K562 (cell line): ENCODE data around the gene ADAMTS6. TPM values are rescaled to one million over a fixed set of nuclear protein-coding genes. Genes with fewer than 3 reads are reported as not detected.

Source experiments
- ATAC-seq: fragments of 200-7000 bp; cut with Tn5 transposase; 3 replicates; pipeline ENCODE4 v1.9.1; 2020; ENCODE audit warnings: moderate library complexity
- BruUV-seq: library from RNA; stranded (reverse); fragments of 400-500 nt; replicated peaks from 2 replicates; lab custom pipeline; 2021; lab: Mats Ljungman, UMichigan
- CTCF ChIA-PET: fragments of 300-600 bp; formaldehyde crosslinking; extraction: SDS; loops from one replicate; lab custom pipeline; 2021; ENCODE audit warnings: low intra/inter-chr PET ratio; lab: Yijun Ruan, JAX
- POLR2A ChIA-PET: fragments of 300-600, 350-650 bp; sonication (Branson Sonifier 250); formaldehyde crosslinking; extraction: SDS; loops from one replicate; lab custom pipeline; 2021; ENCODE audit warnings: antibody characterized with exemption, inconsistent platforms; lab: Yijun Ruan, JAX
- DNase-seq, 4 experiments: peaks; one replicate each; pipeline versions ENCODE4 v3.0.0 to v3.0.0-alpha.2; 2011 to 2018; ENCODE audit warnings: low spot score in 3 of 4, mixed read lengths in 3 of 4; ENCODE audit errors: extremely low read depth in 1 of 4
- FAIRE-seq: peaks from 2 replicates; lab custom pipeline; 2011; peaks lifted over from hg19 to GRCh38; lab: Jason Lieb, UNC
- H2AFZ ChIP-seq: 2 replicates; pipeline ENCODE4 v1.6.0; 2011; ENCODE audit warnings: low read depth, low read length, control low read depth, inconsistent platforms
- H3K27ac ChIP-seq: fragments of 200-600 bp; 3 replicates; pipeline ENCODE4 v1.8.0; 2011; ENCODE audit warnings: low read depth, mild to moderate bottlenecking, control low read depth, inconsistent platforms, low read length, moderate library complexity, mixed read lengths; ENCODE audit errors: extremely low read depth
- H3K27me3 ChIP-seq, 2 experiments: fragments of 300-600 bp in 1 of 2; 2 replicates in 1 of 2; 3 replicates in 1 of 2; pipeline versions ENCODE4 v1.6.0 to v1.8.0; 2011; ENCODE audit warnings: inconsistent platforms in 2 of 2, low read length in 2 of 2, mild to moderate bottlenecking in 1 of 2, mixed read lengths in 1 of 2, moderate library complexity in 1 of 2; ENCODE audit not compliant: control insufficient read depth in 2 of 2, insufficient read depth in 2 of 2
- H3K36me3 ChIP-seq: fragments of 300-600 bp; 3 replicates; pipeline ENCODE4 v1.8.0; 2011; ENCODE audit warnings: mild to moderate bottlenecking, low read length, inconsistent platforms; ENCODE audit not compliant: control insufficient read depth, insufficient read depth
- H3K4me1 ChIP-seq, 2 experiments: fragments of 200-600 bp in 1 of 2; replicated peaks in 1 of 2; 2 replicates in 1 of 2; 3 replicates in 1 of 2; pipeline versions ENCODE4 v1.5.1 to v1.8.0; 2011; ENCODE audit warnings: inconsistent platforms in 2 of 2, low read length in 2 of 2, mild to moderate bottlenecking in 1 of 2, mixed read lengths in 1 of 2, moderate library complexity in 1 of 2; ENCODE audit not compliant: control insufficient read depth in 2 of 2, insufficient read depth in 2 of 2
- H3K4me2 ChIP-seq: 2 replicates; pipeline ENCODE4 v1.6.1; 2011; ENCODE audit warnings: low read length, control low read depth, inconsistent platforms, mixed read lengths; ENCODE audit not compliant: insufficient read depth
- H3K4me3 ChIP-seq: fragments of 200-600 bp; sonication (generic), shearing (Covaris generic); 2 replicates; pipeline ENCODE4 v1.5.1; 2016; ENCODE audit warnings: control low read depth, inconsistent platforms
- H3K79me2 ChIP-seq: fragments of 200-600 bp; 3 replicates; pipeline ENCODE4 v1.8.0; 2011; ENCODE audit warnings: low read length, inconsistent platforms; ENCODE audit not compliant: control insufficient read depth, insufficient read depth
- H3K9ac ChIP-seq, 2 experiments: 2 replicates each; pipeline versions ENCODE4 v1.6.0 to v1.6.1; 2011; ENCODE audit warnings: low read depth in 2 of 2, low read length in 2 of 2, control low read depth in 1 of 2, inconsistent platforms in 1 of 2, mild to moderate bottlenecking in 1 of 2, mixed read lengths in 1 of 2; ENCODE audit not compliant: insufficient read depth in 1 of 2
- H3K9me1 ChIP-seq: one replicate; pipeline ENCODE4 v1.6.0; 2011; ENCODE audit warnings: inconsistent platforms, mild to moderate bottlenecking, low read length, moderate library complexity; ENCODE audit not compliant: control insufficient read depth, insufficient read depth
- H3K9me3 ChIP-seq: replicated peaks from 2 replicates; pipeline ENCODE4 v1.5.1; 2011; ENCODE audit warnings: low read depth, low read length, inconsistent platforms; ENCODE audit not compliant: control insufficient read depth, insufficient read depth
- H4K20me1 ChIP-seq: replicated peaks from 2 replicates; pipeline ENCODE4 v1.6.1; 2011; ENCODE audit warnings: low read length, inconsistent platforms, mixed read lengths; ENCODE audit not compliant: control insufficient read depth, insufficient read depth
- CEBPB ChIP-seq: fragments of 450-650 bp; IDR thresholded peaks from 2 replicates; pipeline ENCODE4 v1.6.1; 2016; ENCODE audit warnings: missing genetic modification characterization, missing compliant biosample characterization
- EP300 ChIP-seq: IDR thresholded peaks from 2 replicates; pipeline ENCODE4 v1.6.1; 2012; ENCODE audit warnings: low read length, improper control_type of control experiment
- FOXJ3 ChIP-seq: sonication (generic); formaldehyde crosslinking; IDR thresholded peaks from 2 replicates; pipeline ENCODE4 v1.4.0; 2020; ENCODE audit warnings: mild to moderate bottlenecking, missing genetic modification reagents
- HNRNPUL1 ChIP-seq: fragments of 200-400 bp; formaldehyde crosslinking; IDR thresholded peaks from 2 replicates; pipeline ENCODE4 v1.6.1; 2017; ENCODE audit warnings: low read length
- NCOA4 ChIP-seq: fragments of 450-650 bp; IDR thresholded peaks from 2 replicates; pipeline ENCODE4 v1.6.1; 2018; ENCODE audit warnings: mild to moderate bottlenecking; ENCODE audit not compliant: partially characterized antibody
- PTTG1 ChIP-seq: fragments of 450-650 bp; IDR thresholded peaks from 2 replicates; pipeline ENCODE4 v1.6.1; 2016; ENCODE audit warnings: low read depth, mild to moderate bottlenecking, missing genetic modification characterization, missing compliant biosample characterization
- ZNF766 ChIP-seq: fragments of 200-800 bp; sonication (Bioruptor generic); conservative IDR thresholded peaks from 2 replicates; pipeline ENCODE4 v1.6.1; 2016; ENCODE audit warnings: missing genetic modification characterization, missing compliant biosample characterization
- WGBS: fragments of 100-300 bp; shearing (Covaris generic); methylation state at CpG from one replicate; pipeline ENCODE4 v1.1.6; 2016; ENCODE audit warnings: low coverage, mixed read lengths; ENCODE audit not compliant: insufficient coverage; ENCODE audit errors: missing lambda C conversion rate; 5-methylcytosine and 5-hydroxymethylcytosine counted together
- in situ Hi-C: fragments of 300-500 bp; cut with MboI; formaldehyde crosslinking; loops from 4 replicates; pipeline ENCODE4 v1.15.0; 2018; ENCODE audit warnings: inconsistent platforms, mixed read lengths
- intact Hi-C: fragments of 100-400 bp; cut with micrococcal nuclease; formaldehyde crosslinking; loops from 2 replicates; pipeline ENCODE4 v1.14.2; 2022
- polyA plus RNA-seq, 8 experiments: library from polyadenylated mRNA; depleted of rRNA in 4 of 8; stranded (reverse) in 5 of 8; unstranded in 3 of 8; fragments of >200 nt; fragmentation: Nextera tagmentation in 2 of 8; fragmentation: Illumina TruSeq in 1 of 8; extraction: Ambion mirVana in 2 of 8; extraction: Trizol in 1 of 8; gene quantifications; 2 replicates each; pipeline versions ENCODE4 v1.2.1 to v1.2.3, GENCODE V29; 2011 to 2014; ENCODE audit warnings: inconsistent platforms in 1 of 8, missing spikeins in 1 of 8
- total RNA-seq, 7 experiments: library from RNA; depleted of rRNA in 6 of 7; stranded (reverse); fragments of >200 nt in 6 of 7; fragmentation: Illumina TruSeq in 2 of 7; extraction: Trizol in 2 of 7; gene quantifications; 2 replicates each; pipeline versions ENCODE4 v1.2.1 to v1.2.3, GENCODE V29; 2011 to 2021; ENCODE audit warnings: low replicate concordance in 1 of 7
- TF ChIP-seq, protein P1 (sequence below): fragments of 250-450 bp; sonication (Bioruptor Pico); IDR thresholded peaks from 2 replicates; pipeline ENCODE4 v1.5.0; 2022; ENCODE audit warnings: mild to moderate bottlenecking
- TF ChIP-seq, protein P2 (sequence below): IDR thresholded peaks from 2 replicates; pipeline ENCODE4 v1.6.1; 2016; ENCODE audit warnings: missing genetic modification characterization, missing compliant biosample characterization

The ADAMTS6 gene
- total and polyA plus RNA-seq, 9 of the 15 experiments (the other 6 are each of a cell fraction or from before 2014, with no cell fraction given) = 0.57 to 5.3 (median 1.5) TPM

DNA sequence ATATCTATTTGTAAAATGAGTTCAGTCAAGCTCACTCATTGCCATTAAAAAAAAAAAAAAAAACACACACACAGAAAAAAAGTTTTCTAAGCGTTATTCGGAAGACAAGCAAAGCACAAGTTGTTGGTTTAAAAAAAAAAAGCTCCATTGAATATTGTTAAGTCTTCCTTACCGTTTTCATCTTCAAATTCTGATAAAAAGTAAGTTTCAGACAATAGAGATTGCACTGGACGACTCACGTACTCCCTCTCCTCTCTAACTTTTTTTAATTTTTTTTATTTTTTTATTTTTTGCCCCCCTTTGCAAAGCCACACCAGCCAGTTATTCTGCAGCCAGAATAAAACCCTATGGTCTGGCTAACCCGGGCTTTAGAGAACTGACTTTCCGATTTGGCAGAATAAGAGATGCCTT is 544 bp downstream of the ADAMTS6 start:
- peak in 1 of 4 experiments; percentile 16 for DNase-seq
- no TSS peak for BruUV-seq
- peak overlapping the region; percentile 87 for H3K4me2 ChIP-seq
- peak; percentile 35 for ATAC-seq
- H2AFZ ChIP-seq = peak overlapping the region; percentile 85
- no peaks in the 10 kb centered on the region for H3K9me1 ChIP-seq
- H3K9me3 ChIP-seq = no peaks in the 10 kb centered on the region
- no peaks in the 10 kb centered on the region for H3K27me3 ChIP-seq
- TF ChIP-seq NCOA4 (no peak), PTTG1 (tag) (no peak), CEBPB (tag) (no peak), HNRNPUL1 (no peak), EP300 (no peak), ZNF766 (CRISPR knock-in tag) (no peak), FOXJ3 (no peak)
- TF ChIP-seq, protein P1, sequence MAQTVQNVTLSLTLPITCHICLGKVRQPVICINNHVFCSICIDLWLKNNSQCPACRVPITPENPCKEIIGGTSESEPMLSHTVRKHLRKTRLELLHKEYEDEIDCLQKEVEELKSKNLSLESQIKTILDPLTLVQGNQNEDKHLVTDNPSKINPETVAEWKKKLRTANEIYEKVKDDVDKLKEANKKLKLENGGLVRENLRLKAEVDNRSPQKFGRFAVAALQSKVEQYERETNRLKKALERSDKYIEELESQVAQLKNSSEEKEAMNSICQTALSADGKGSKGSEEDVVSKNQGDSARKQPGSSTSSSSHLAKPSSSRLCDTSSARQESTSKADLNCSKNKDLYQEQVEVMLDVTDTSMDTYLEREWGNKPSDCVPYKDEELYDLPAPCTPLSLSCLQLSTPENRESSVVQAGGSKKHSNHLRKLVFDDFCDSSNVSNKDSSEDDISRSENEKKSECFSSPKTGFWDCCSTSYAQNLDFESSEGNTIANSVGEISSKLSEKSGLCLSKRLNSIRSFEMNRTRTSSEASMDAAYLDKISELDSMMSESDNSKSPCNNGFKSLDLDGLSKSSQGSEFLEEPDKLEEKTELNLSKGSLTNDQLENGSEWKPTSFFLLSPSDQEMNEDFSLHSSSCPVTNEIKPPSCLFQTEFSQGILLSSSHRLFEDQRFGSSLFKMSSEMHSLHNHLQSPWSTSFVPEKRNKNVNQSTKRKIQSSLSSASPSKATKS (CRISPR knock-in tag) = no peak
- TF ChIP-seq, protein P2, sequence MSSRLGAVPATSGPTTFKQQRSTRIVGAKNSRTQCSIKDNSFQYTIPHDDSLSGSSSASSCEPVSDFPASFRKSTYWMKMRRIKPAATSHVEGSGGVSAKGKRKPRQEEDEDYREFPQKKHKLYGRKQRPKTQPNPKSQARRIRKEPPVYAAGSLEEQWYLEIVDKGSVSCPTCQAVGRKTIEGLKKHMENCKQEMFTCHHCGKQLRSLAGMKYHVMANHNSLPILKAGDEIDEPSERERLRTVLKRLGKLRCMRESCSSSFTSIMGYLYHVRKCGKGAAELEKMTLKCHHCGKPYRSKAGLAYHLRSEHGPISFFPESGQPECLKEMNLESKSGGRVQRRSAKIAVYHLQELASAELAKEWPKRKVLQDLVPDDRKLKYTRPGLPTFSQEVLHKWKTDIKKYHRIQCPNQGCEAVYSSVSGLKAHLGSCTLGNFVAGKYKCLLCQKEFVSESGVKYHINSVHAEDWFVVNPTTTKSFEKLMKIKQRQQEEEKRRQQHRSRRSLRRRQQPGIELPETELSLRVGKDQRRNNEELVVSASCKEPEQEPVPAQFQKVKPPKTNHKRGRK (tag) = peak; percentile 21; the same call in 1 of the 2 replicates
- no peak for FAIRE-seq
- H3K79me2 ChIP-seq = peaks cover 16% of the 10 kb centered on the region; the same call in 2 of the 3 replicates
- no peaks in the 10 kb centered on the region for H4K20me1 ChIP-seq
- H3K27ac ChIP-seq = peak overlapping the region; percentile 89
- WGBS = 0% methylated on average over 7 of the region's 7 CpGs
- CTCF ChIA-PET = interaction anchor here (0.5 kb wide), 1 partner anchor 292 kb away, joined by 3 read pairs; no protein-coding TSS in a partner anchor
- H3K36me3 ChIP-seq = no peaks in the 10 kb centered on the region
- POLR2A ChIA-PET = interaction anchor here (0.7 to 1.8 kb wide), 5 partner anchors 10 to 524 kb away, joined by 3 to 8 read pairs (median 4); partner anchors contain the start of genes CENPK and PPWD1
- peak overlapping the region; percentile 58 to 72; a peak in 3 of 4 replicates for H3K9ac ChIP-seq
- H3K4me3 ChIP-seq = peak overlapping the region; percentile 50
- H3K4me1 ChIP-seq = peaks cover 0 to 11% of the 10 kb centered on the region in 2 experiments; a peak in 1 of 5 replicates
- intact Hi-C loops (loop anchor here (5.0 kb wide), 4 partner anchors 81 to 444 kb away; partner anchors contain the start of genes CENPK and PPWD1), in situ Hi-C loops (loop anchor here (5.0 to 25.0 kb wide), 4 partner anchors 274 to 844 kb away; no protein-coding TSS in a partner anchor)
